NCI-H2171 (cell line): ENCODE data around the gene TNFAIP3.

Source experiments
- DNase-seq: peaks from one replicate; lab custom pipeline; 2025; lab: John Stamatoyannopoulos, UW

The TNFAIP3 gene

DNA sequence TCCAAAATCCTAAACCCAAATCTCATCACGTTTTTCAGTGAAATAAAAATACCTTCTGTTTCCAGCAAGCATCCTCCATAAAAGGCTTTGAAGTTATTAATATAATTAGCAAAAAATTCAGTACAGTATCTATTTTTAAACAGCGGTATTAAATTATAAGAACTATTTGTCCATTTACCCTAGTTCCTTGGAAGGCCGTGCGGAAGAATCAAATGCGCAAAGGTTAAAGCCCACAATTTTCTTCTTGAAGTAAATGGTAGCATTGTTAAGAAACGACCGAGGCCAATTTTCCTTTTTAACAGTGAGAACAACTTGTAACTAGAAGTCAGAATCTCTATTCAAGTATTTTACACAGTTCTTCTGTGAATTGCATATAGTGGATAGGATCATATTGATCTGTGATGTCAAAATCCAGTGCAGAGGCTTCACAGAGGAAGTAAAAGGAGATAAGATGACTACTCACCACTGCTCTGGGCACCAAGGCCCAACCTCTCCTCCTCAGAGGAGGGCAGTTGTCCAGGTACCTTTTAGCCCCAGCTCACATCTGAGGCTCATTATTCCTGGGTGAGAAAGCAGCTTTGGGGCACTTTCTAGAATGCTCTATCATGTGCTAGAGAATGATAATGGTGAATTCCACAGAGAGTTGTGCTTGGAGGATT is 36.3 kb downstream of the TNFAIP3 start:
- no peak for DNase-seq

GRCh38 chr6:137903933-137904821 is 37.1 kb downstream of the TNFAIP3 start:
- DNase-seq, result no peak

DNA sequence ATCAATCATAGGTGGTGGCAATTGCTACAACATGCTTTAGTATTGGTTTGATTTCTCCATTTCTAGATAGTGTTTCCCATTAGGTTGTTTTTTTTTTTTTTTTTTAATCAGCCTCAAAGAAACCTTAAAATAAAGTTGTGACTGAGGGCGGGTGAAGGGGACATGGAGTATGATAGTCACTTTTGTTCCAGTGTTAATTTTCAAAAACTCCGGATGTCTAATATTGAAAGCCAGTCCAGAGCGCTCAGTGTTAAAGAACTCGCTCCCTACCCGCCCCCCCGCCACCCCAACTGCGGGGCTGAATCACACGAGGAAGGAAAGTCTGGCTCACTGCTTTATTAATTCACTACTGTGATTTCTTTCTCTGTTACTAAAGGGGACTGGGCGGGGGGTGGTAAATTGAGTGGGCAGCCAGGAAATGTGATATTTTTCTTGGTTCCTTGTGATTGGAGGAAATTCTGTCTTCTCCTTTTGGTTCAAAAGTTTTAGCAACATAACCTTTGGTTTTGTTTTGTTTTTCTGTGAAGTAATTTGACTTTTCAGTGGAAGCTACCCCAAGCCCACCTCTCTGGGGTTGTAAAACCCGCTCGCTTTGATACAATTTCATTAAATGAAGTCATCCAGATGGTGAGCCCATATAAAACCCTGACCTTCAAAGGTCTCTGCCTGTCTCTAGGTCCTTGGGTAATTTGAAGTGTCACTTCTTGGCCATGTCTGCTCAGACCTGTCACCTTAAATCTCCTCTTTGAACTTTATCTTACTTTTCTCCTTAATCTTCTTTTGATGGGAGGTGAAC is 38.0 kb downstream of the TNFAIP3 start:
- DNase-seq, result no peak

GRCh38 chr6:137906020-137906472 is 39.0 kb downstream of the TNFAIP3 start:
- DNase-seq, result no peak

GRCh38 chr6:137907170-137907569 is 40.1 kb downstream of the TNFAIP3 start:
- DNase-seq, result no peak

DNA sequence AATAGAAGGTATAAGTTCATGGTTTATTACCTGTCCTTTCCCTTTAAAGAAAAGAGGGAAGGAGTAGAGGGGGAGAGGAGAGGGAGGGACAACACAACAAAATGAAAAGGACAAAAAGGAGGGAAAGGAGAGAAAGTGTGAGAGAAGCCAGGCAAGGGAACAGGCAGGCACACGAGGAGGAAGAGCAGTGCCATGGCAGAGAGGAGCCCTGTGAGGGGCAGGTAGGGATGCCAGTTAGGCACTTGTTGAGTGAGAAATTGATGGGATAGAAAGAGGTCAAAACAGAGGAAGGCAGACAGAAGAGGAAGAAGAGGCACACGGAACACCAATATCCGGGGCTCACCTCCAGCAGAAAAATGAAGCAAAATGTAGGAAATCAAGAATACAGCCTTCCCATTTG is 42.5 kb downstream of the TNFAIP3 start:
- DNase-seq, result no peak

DNA sequence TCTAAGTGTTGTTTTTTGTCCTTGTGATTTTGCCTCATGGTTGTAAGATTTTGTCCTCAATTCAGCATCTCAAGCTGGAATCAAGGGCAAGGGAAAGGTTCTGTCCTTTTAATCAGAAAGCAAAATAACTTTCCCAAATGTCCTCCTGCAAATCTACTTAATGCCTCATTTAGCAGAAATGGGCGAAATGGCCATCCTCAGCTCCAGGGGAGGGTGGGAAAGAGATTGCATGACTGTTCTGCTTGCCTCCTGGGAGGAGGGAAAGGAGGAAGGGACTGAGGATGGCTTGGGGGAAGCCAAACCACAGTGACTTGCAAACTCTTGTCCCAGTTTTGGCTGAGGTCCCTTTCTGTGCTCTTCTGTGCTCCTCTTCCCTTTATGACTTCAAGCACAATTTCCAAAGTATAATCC is 43.4 kb downstream of the TNFAIP3 start:
- no peak for DNase-seq

DNA sequence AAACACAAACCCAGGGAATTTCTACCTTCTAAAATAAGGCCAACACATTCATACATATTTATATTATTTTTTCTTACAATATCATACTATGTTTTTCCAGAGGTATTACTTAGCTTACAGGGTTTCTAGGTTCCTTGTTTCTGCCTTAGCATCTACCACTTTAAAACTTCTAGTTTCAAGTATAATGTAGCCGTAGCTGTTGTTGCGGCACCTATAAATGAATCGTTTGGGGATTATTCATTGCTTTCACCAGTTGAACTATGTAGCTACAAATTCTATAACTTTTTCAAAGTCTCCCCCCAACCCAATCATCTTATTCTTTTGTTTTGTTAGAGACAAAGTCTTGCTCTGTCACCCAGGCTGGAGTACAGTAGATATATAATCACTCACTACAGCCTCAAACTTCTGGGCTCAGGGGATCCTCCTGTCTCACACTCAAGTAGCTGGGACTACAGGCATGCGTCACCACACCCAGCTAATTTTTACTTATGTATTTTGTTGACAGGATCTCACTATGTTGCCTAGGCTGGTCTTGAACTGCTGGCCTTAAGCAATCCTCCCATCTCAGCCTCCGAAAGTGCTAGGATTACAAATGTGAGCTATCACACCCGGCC is 43.9 kb downstream of the TNFAIP3 start:
- DNase-seq, result no peak

GRCh38 chr6:137911675-137912191 is 44.7 kb downstream of the TNFAIP3 start:
- DNase-seq, result peak; percentile 18

- no peak for DNase-seq
Measured at GRCh38 chr6:137912813-137913212, 45.8 kb downstream of the TNFAIP3 start.

DNA sequence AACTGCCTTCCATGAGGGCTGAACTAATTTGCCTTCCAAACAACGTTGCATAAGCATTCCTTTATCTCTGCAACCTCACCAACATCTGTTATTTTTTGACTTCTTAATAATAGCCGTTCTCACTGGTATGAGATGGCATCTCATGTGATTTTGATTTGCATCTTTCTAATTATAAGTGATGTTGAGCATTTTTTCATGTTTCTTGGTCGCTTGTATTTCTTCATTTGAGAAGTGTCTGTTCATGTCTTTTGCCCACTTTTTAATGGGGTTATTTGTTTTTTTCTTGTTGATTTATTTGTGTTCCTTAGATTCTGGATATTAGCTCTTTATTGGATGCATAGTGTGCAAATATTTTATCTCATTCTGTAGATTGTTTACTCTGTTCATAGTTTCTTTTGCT is 46.4 kb downstream of the TNFAIP3 start:
- no peak for DNase-seq

DNA sequence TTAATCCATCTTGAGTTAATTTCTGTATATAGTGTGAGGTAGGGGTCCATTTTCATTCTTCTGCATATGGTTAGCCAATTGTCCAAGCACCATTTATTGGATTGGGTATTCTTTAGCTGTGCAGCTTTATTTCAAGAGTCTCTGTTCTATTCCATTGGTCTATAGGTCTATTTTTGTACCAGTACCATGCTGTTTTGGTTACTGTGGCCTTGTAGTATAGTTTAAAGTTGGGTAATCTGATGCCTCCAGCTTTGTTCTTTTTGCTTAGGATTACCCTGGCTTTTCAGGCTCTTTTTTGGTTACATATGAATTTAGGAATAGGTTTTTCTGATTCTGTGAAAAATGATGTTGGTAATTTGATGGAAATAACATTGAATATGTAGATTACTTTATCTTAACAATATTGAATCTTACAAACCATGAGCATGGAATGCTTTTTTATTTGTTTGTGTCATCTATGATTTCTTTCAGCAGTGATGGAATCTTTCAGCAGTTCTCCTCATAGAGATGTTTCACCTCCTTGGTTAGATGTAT is 47.0 kb downstream of the TNFAIP3 start:
- DNase-seq, result no peak

GRCh38 chr6:137914530-137915193 is 47.6 kb downstream of the TNFAIP3 start:
- DNase-seq, result no peak

DNA sequence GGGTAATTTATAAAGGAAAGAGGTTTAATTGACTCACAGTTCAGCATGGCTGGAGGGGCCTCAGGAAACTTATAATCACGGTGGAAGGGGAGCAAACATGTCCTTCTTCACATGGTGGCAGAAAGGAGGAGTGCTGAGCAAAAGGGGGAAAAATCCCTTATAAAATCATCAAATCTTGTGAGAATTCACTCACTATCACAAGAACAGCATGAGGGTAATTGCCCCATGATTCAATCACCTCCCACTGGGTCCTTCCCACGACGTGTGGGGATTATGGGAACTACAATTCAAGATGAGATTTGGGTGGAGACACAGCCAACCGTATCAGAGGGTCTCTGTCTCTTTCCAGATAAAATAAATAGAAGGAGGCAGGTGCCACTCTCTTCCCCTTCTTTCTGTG is 48.7 kb downstream of the TNFAIP3 start:
- no peak for DNase-seq

- no peak for DNase-seq
Measured at GRCh38 chr6:137917551-137918325, 50.7 kb downstream of the TNFAIP3 start.

DNA sequence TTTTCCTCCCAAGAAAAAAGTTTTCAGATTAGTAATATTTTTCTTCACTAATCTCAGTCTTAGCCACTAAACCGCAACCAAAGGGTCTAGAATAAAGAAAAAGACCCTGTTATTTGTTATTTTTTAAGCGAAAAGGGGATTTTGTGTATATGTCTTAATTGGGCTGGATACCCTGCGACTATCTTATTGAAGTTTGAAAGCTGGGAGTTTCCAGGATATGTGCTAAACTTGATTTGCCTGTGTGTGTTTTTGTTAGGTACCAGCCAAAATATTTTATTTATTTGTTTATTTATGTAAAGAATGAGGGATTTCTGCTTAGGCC is 52.4 kb downstream of the TNFAIP3 start:
- DNase-seq, result no peak

DNA sequence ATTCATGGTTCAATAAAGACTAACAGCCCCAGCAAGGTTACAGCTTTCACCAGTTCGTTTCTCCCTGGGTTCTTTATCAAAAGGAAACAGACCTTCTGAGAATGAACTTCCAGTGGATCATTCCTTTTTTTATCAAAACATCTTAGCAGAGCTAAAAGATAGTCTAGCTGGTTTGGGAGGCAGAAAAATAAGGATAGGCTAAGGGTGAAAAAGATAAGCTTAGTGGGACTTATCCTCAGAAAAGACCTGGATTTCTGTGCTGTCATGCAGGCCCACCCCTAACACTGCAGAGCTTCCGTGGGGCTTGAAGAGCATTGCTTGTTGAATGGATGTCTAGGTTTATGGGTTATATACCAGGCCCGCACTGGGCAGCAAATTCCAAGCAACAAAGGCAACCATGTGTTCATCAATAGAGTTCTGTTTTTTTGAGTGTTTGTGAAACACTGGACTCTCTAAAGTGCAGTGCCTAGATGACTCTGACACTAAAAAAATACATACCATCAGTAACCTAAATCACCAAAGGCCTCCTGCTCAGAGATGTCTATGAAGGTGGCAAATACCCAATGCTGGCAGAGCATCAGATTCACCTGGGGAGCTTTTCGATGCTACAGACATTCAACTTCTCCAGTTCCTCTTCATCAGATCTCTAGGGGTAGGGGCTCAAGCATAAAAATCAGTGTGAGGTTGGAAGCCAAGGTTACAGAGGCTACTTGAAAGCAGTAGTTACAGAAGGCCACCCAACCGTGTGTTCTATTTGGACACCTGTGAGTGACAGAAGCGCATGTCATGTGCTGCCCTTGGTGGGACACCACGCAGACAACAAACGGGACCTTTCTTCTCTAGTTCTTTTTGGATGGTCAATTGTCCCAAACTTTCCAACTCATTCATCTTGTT is 53.0 kb downstream of the TNFAIP3 start:
- DNase-seq, result no peak

GRCh38 chr6:137921823-137922222 is 54.8 kb downstream of the TNFAIP3 start:
- no peak for DNase-seq
